H1 (cell line): ENCODE measurements around the gene MAPK14. TPM values are rescaled to one million over a fixed set of nuclear protein-coding genes. Genes with fewer than 3 reads are reported as not detected.

ENCODE experiments used
- CTCF ChIA-PET: fragments of 300-600 bp; sonication (Branson Sonifier 250); formaldehyde crosslinking; loops from one replicate; lab custom pipeline; 2021; ENCODE audit not compliant: partially characterized antibody; lab: Charles Lee
- POLR2A ChIA-PET: fragments of 300-600 bp; sonication (Branson Sonifier 250); formaldehyde crosslinking; loops from one replicate; lab custom pipeline; 2021; ENCODE audit warnings: inconsistent platforms; ENCODE audit not compliant: partially characterized antibody; lab: Charles Lee
- DNase-seq, 2 experiments: peaks; one replicate each; pipeline versions ENCODE4 v3.0.0 to v3.0.0-alpha.2; 2010 to 2022; ENCODE audit warnings: low spot score in 2 of 2, low read depth in 1 of 2, mixed read lengths in 1 of 2
- FAIRE-seq: peaks from 2 replicates; lab custom pipeline; 2011; peaks lifted over from hg19 to GRCh38; lab: Jason Lieb, UNC
- H2AFZ ChIP-seq: 2 replicates; pipeline ENCODE4 v1.8.1; 2012; ENCODE audit warnings: low read length, inconsistent platforms
- H2AK5ac ChIP-seq: 2 replicates; pipeline ENCODE4 v1.6.1; 2013; ENCODE audit warnings: low read depth, low read length
- H2BK120ac ChIP-seq: replicated peaks from 2 replicates; pipeline ENCODE3; 2013; ENCODE audit warnings: low read depth, low read length, inconsistent platforms
- H2BK12ac ChIP-seq: 2 replicates; pipeline ENCODE4 v1.6.1; 2013; ENCODE audit warnings: low read depth, low read length
- H2BK15ac ChIP-seq: 2 replicates; pipeline ENCODE4 v1.6.1; 2013; ENCODE audit warnings: low read length
- H2BK20ac ChIP-seq: 2 replicates; pipeline ENCODE4 v1.6.1; 2013; ENCODE audit warnings: low read length
- H2BK5ac ChIP-seq: 2 replicates; pipeline ENCODE4 v1.6.1; 2013; ENCODE audit warnings: low read depth, low read length
- H3K14ac ChIP-seq: 2 replicates; pipeline ENCODE4 v1.6.1; 2013; ENCODE audit warnings: inconsistent platforms; ENCODE audit not compliant: insufficient read length
- H3K18ac ChIP-seq: 2 replicates; pipeline ENCODE4 v1.6.1; 2013; ENCODE audit warnings: low read length; ENCODE audit errors: extremely low read depth
- H3K23ac ChIP-seq: 2 replicates; pipeline ENCODE4 v1.6.1; 2013; ENCODE audit warnings: inconsistent platforms; ENCODE audit not compliant: insufficient read length
- H3K23me2 ChIP-seq: 2 replicates; pipeline ENCODE4 v1.6.1; 2013; ENCODE audit warnings: low read depth, low read length
- H3K27ac ChIP-seq: 2 replicates; pipeline ENCODE4 v1.6.1; 2011; ENCODE audit warnings: low read depth, low read length, inconsistent platforms
- H3K27me3 ChIP-seq, 4 experiments: replicated peaks in 1 of 4; 1 replicate in 1 of 4; 2 replicates in 3 of 4; pipeline versions ENCODE4 v1.6.1 to v1.8.1; 2011 to 2013; ENCODE audit warnings: low read length in 3 of 4, mild to moderate bottlenecking in 3 of 4, inconsistent platforms in 2 of 4, mixed read lengths in 2 of 4, moderate library complexity in 1 of 4; ENCODE audit not compliant: control insufficient read depth in 3 of 4, insufficient read depth in 3 of 4; ENCODE audit errors: extremely low read depth in 1 of 4
- H3K36me3 ChIP-seq, 4 experiments: 2 replicates each; pipeline versions ENCODE4 v1.6.1 to v1.8.1; 2011 to 2013; ENCODE audit warnings: mild to moderate bottlenecking in 4 of 4, low read length in 3 of 4, moderate library complexity in 2 of 4, control low read depth in 1 of 4, inconsistent platforms in 1 of 4; ENCODE audit not compliant: insufficient read depth in 4 of 4, control insufficient read depth in 2 of 4
- H3K4ac ChIP-seq: replicated peaks from 2 replicates; pipeline ENCODE3; 2013; ENCODE audit warnings: low read length, low read depth, mixed read lengths, inconsistent platforms; ENCODE audit not compliant: insufficient read length
- H3K4me1 ChIP-seq, 4 experiments: replicated peaks in 1 of 4; 1 replicate in 1 of 4; 2 replicates in 3 of 4; pipeline versions ENCODE4 v1.6.1 to v1.8.1; 2011 to 2013; ENCODE audit warnings: low read length in 3 of 4, inconsistent platforms in 2 of 4, mixed read lengths in 1 of 4; ENCODE audit not compliant: insufficient read depth in 4 of 4, control insufficient read depth in 3 of 4
- H3K4me2 ChIP-seq, 2 experiments: 2 replicates each; pipeline versions ENCODE4 v1.6.1 to v1.8.1; 2011 to 2013; ENCODE audit warnings: low read depth in 2 of 2, low read length in 2 of 2, control low read depth in 1 of 2, inconsistent platforms in 1 of 2, mild to moderate bottlenecking in 1 of 2; ENCODE audit not compliant: insufficient read depth in 1 of 2
- H3K4me3 ChIP-seq, 4 experiments: fragments of 200-600, 300-600 bp in 1 of 4; sonication (generic), shearing (Covaris generic), sonication (Bioruptor Twin) in 1 of 4; 2 replicates each; pipeline versions ENCODE4 v1.5.1 to v1.8.1; 2011 to 2016; ENCODE audit warnings: low read length in 4 of 4, low read depth in 3 of 4, control low read depth in 2 of 4, inconsistent platforms in 2 of 4, mild to moderate bottlenecking in 2 of 4, mixed read lengths in 1 of 4, moderate library complexity in 1 of 4; ENCODE audit not compliant: insufficient read depth in 2 of 4; ENCODE audit errors: extremely low read depth in 1 of 4
- H3K56ac ChIP-seq: replicated peaks from 2 replicates; pipeline ENCODE3; 2013; ENCODE audit warnings: low read depth, mild to moderate bottlenecking, mixed read lengths, low read length, inconsistent platforms; ENCODE audit not compliant: insufficient read length
- H3K79me1 ChIP-seq: 2 replicates; pipeline ENCODE4 v1.6.1; 2013; ENCODE audit warnings: low read depth, low read length, control low read depth
- H3K79me2 ChIP-seq, 2 experiments: 2 replicates each; pipeline versions ENCODE4 v1.6.1 to v1.8.1; 2012 to 2013; ENCODE audit warnings: low read length in 2 of 2, mild to moderate bottlenecking in 2 of 2, inconsistent platforms in 1 of 2; ENCODE audit not compliant: insufficient read depth in 2 of 2, control insufficient read depth in 1 of 2
- H3K9ac ChIP-seq, 4 experiments: replicated peaks in 1 of 4; 1 replicate in 1 of 4; 2 replicates in 3 of 4; pipeline versions ENCODE4 v1.6.1 to v1.8.1; 2011 to 2013; ENCODE audit warnings: low read depth in 3 of 4, low read length in 3 of 4, control low read depth in 2 of 4, mild to moderate bottlenecking in 2 of 4, moderate library complexity in 2 of 4, inconsistent platforms in 1 of 4; ENCODE audit errors: extremely low read depth in 1 of 4
- H3K9me3 ChIP-seq, 2 experiments: 2 replicates each; pipeline versions ENCODE4 v1.6.1 to v1.8.1; 2012 to 2013; ENCODE audit warnings: mild to moderate bottlenecking in 2 of 2, moderate library complexity in 2 of 2, control low read depth in 1 of 2, inconsistent platforms in 1 of 2, low read depth in 1 of 2, low read length in 1 of 2, mixed read lengths in 1 of 2; ENCODE audit not compliant: insufficient read depth in 2 of 2
- H4K20me1 ChIP-seq, 2 experiments: replicated peaks in 1 of 2; 2 replicates each; pipeline versions ENCODE3 to v1.8.1; 2011 to 2013; ENCODE audit warnings: inconsistent platforms in 2 of 2, low read length in 2 of 2, mild to moderate bottlenecking in 1 of 2; ENCODE audit not compliant: insufficient read depth in 2 of 2, control insufficient read depth in 1 of 2
- H4K5ac ChIP-seq: 2 replicates; pipeline ENCODE4 v1.6.1; 2013; ENCODE audit warnings: low read length, low read depth, mixed read lengths, inconsistent platforms; ENCODE audit not compliant: insufficient read length
- H4K8ac ChIP-seq: 2 replicates; pipeline ENCODE4 v1.8.0; 2013; ENCODE audit warnings: mild to moderate bottlenecking, moderate library complexity, low read length, inconsistent platforms; ENCODE audit not compliant: insufficient read depth; ENCODE audit errors: extremely low read depth
- H4K91ac ChIP-seq: replicated peaks from 2 replicates; pipeline ENCODE3; 2013; ENCODE audit warnings: low read length, mixed read lengths, inconsistent platforms; ENCODE audit not compliant: insufficient read length
- ATF2 ChIP-seq: IDR thresholded peaks from 2 replicates; pipeline ENCODE4 v1.6.1; 2012; ENCODE audit warnings: low read length, inconsistent platforms
- BACH1 ChIP-seq: IDR thresholded peaks from 2 replicates; pipeline ENCODE4 v1.6.1; 2012; ENCODE audit warnings: low read length, improper control_type of control experiment
- CBX8 ChIP-seq: fragments of 300-800, 300-1000 bp; sonication (generic); IDR thresholded peaks from 2 replicates; pipeline ENCODE4 v1.7.1; 2016; ENCODE audit warnings: low read depth, low read length, borderline replicate concordance
- CTBP2 ChIP-seq: IDR thresholded peaks from 2 replicates; pipeline ENCODE4 v1.7.0; 2011; ENCODE audit warnings: borderline replicate concordance, mild to moderate bottlenecking, moderate library complexity, mixed read lengths, low read length; ENCODE audit not compliant: insufficient read depth, insufficient read length
- FOSL1 ChIP-seq: IDR thresholded peaks from 2 replicates; pipeline ENCODE4 v1.6.1; 2011; ENCODE audit warnings: mild to moderate bottlenecking, low read depth, low read length, moderate library complexity; ENCODE audit not compliant: insufficient read depth
- KDM4A ChIP-seq: IDR thresholded peaks from one replicate; pipeline ENCODE4 v1.7.1; 2012; ENCODE audit warnings: low read depth, mild to moderate bottlenecking, moderate library complexity, low read length, inconsistent platforms; ENCODE audit not compliant: severe bottlenecking
- NRF1 ChIP-seq: IDR thresholded peaks from 2 replicates; pipeline ENCODE4 v1.6.1; 2011; ENCODE audit warnings: mild to moderate bottlenecking, low read depth, low read length, improper control_type of control experiment
- POU5F1 ChIP-seq: IDR thresholded peaks from 2 replicates; pipeline ENCODE4 v1.6.1; 2011; ENCODE audit warnings: low read depth, mild to moderate bottlenecking, low read length, moderate library complexity
- SIN3A ChIP-seq, 2 experiments: IDR thresholded peaks in 1 of 2; conservative IDR thresholded peaks in 1 of 2; 2 replicates each; pipeline ENCODE4 v1.6.1; 2011 to 2012; ENCODE audit warnings: low read length in 2 of 2, improper control_type of control experiment in 1 of 2, low read depth in 1 of 2, mild to moderate bottlenecking in 1 of 2
- SP4 ChIP-seq: IDR thresholded peaks from 2 replicates; pipeline ENCODE4 v1.6.1; 2012; ENCODE audit warnings: low read length, inconsistent platforms
- TEAD4 ChIP-seq: IDR thresholded peaks from 2 replicates; pipeline ENCODE4 v1.6.1; 2012; ENCODE audit warnings: low read depth, low read length, inconsistent platforms, mixed read lengths
- WGBS, 2 experiments: shearing (Covaris generic) in 1 of 2; methylation state at CpG; one replicate each; pipeline versions ENCODE4 v1.1.6 to v1.1.7; 2013 to 2015; ENCODE audit warnings: low lambda C conversion rate in 2 of 2, mixed read lengths in 2 of 2, inconsistent platforms in 1 of 2, low coverage in 1 of 2, missing lambda C conversion rate in 1 of 2; ENCODE audit not compliant: insufficient replicate concordance in 2 of 2, insufficient coverage in 1 of 2, insufficient read length in 1 of 2; ENCODE audit errors: extremely low coverage in 1 of 2, missing lambda C conversion rate in 1 of 2; 5-methylcytosine and 5-hydroxymethylcytosine counted together
- polyA plus RNA-seq, 7 experiments: library from polyadenylated mRNA; depleted of rRNA in 3 of 7; stranded (reverse) in 5 of 7; unstranded in 2 of 7; fragments of >200 nt in 5 of 7; fragments of 200-250 nt in 2 of 7; gene quantifications; 1 replicate in 5 of 7; 2 replicates in 1 of 7; 4 replicates in 1 of 7; pipeline versions ENCODE4 v1.2.1 to v1.2.3, GENCODE V29; 2011 to 2013; ENCODE audit warnings: missing spikeins in 2 of 7, mixed read lengths in 2 of 7
- total RNA-seq: library from RNA; stranded (reverse); fragmentation: NEBNext Ultra II Directional; extraction: Animal tissue kit (Norgen Biotek cat#: 25700); gene quantifications from 2 replicates; pipeline ENCODE4 v1.2.1, GENCODE V29; 2021

The MAPK14 gene
- total and polyA plus RNA-seq, 2 of the 8 experiments (the other 6 are each of a cell fraction or from before 2014, with no cell fraction given): 18.1 to 39.3 TPM

DNA sequence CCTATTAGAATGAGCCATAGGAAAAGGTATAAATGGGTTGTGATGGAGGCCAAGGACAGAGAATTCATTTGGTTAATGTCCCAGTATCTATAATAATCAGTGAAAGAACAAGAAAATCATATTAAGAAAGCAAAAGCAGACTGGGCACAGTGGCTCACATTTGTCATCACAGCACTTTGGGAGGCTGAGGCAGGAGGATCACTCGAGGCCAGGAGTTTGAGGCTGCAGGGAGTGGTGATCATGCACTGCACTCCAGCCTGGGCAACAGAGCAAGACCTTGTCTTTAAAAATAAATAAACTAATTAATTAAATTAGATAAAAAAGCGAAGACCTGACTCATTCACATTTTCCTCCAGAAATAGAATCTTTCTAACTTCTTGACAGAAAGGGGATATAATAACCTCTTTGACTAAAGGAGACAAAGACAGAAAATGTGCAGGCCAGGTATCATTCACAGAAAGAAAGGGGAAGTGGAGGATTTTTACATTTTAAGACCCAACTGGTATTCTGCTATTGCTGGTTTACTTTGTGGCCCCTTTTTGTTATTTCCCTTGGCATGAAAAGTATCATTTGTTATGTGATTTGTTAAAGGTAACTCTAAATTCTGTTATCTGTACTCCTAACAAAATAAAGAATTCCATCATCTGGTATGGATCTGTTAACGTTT lies 70.8 kb downstream of the MAPK14 start:
- no peak overlapping the region for H3K14ac ChIP-seq
- H3K23me2 ChIP-seq: no peaks in the 10 kb centered on the region
- no peak overlapping the region for H3K9ac ChIP-seq
- H3K4me3 ChIP-seq: no peak overlapping the region
- DNase-seq (no peak), FAIRE-seq (no peak)
- no peak overlapping the region for H2BK120ac ChIP-seq
- ChIA-PET CTCF (interaction anchor here (1.3 kb wide), 1 partner anchor 20 kb away, joined by 3 read pairs; no protein-coding TSS in a partner anchor), POLR2A (no interaction called here)
- H4K91ac ChIP-seq: no peak overlapping the region
- no peaks in the 10 kb centered on the region for H3K27me3 ChIP-seq
- no peak overlapping the region for H3K27ac ChIP-seq
- no peak overlapping the region for H2BK12ac ChIP-seq
- no peak overlapping the region for H2BK15ac ChIP-seq
- peaks cover 0 to 4% (median 0%) of the 10 kb centered on the region in 4 experiments; a peak in 1 of 7 replicates for H3K4me1 ChIP-seq
- H4K8ac ChIP-seq: no peak overlapping the region
- no peaks in the 10 kb centered on the region; the same call in 1 of the 2 replicates for H3K79me1 ChIP-seq
- H2AK5ac ChIP-seq: no peak overlapping the region
- H2BK5ac ChIP-seq: no peak overlapping the region
- no peak overlapping the region for H2AFZ ChIP-seq
- WGBS, 2 experiments: 85% methylated on average over 3 of the region's 3 CpGs; no CpG with 5 or more reads in 1 of the 2 experiments
- no peak overlapping the region for H3K18ac ChIP-seq
- H3K56ac ChIP-seq: no peak overlapping the region
- H3K9me3 ChIP-seq: no peaks in the 10 kb centered on the region
- no peak overlapping the region for H3K4ac ChIP-seq
- H3K23ac ChIP-seq: no peak overlapping the region
- H2BK20ac ChIP-seq: no peak overlapping the region
- no peak overlapping the region for H3K4me2 ChIP-seq
- H3K36me3 ChIP-seq: peaks cover 0 to 4% (median 4%) of the 10 kb centered on the region in 4 experiments; a peak in 4 of 8 replicates
- no peaks in the 10 kb centered on the region for H4K20me1 ChIP-seq
- H3K79me2 ChIP-seq: no peaks in the 10 kb centered on the region
- H4K5ac ChIP-seq: no peak overlapping the region
- TF ChIP-seq CBX8 (no peak), CTBP2 (no peak), POU5F1 (no peak), TEAD4 (no peak), SIN3A (conservative IDR thresholded peaks at IDR 0.05 in 1 of 2, IDR thresholded peaks at IDR 0.05 in 1 of 2; ENCODE audit: low read depth in 1 of 2, low read length in 2 of 2) (no peak), KDM4A (no peak), FOSL1 (no peak), NRF1 (no peak), BACH1 (no peak), SP4 (no peak), ATF2 (no peak)
